MM.1S (cell line): Measurements from ENCODE around the gene HJV.

Experiments used
- DNase-seq: peaks from one replicate; pipeline ENCODE4 v3.0.0-alpha.2; 2015
- H2AFZ ChIP-seq: fragments of 300-600 bp; sonication (generic); 2 replicates; pipeline ENCODE4 v1.6.0; 2016; ENCODE audit warnings: antibody characterized with exemption, low read length
- H3F3A ChIP-seq: fragments of 300-600 bp; sonication (generic); 2 replicates; pipeline ENCODE4 v1.6.1; 2016; ENCODE audit warnings: mild to moderate bottlenecking, antibody characterized with exemption, low read length, moderate library complexity, mixed read lengths; ENCODE audit not compliant: insufficient read depth
- H3K27ac ChIP-seq: fragments of 300-600 bp; sonication (generic); 2 replicates; pipeline ENCODE4 v1.5.1; 2016; ENCODE audit warnings: mild to moderate bottlenecking, low read length
- H3K27me3 ChIP-seq: fragments of 300-600 bp; sonication (generic); replicated peaks from 2 replicates; pipeline ENCODE4 v1.6.0; 2016; ENCODE audit warnings: low read length; ENCODE audit not compliant: insufficient read depth
- H3K36me3 ChIP-seq: fragments of 300-600 bp; sonication (generic); replicated peaks from 2 replicates; pipeline ENCODE4 v1.6.1; 2016; ENCODE audit warnings: mild to moderate bottlenecking, low read length, mixed read lengths; ENCODE audit not compliant: insufficient read depth
- H3K4me1 ChIP-seq: fragments of 300-600 bp; sonication (generic); 2 replicates; pipeline ENCODE4 v1.6.1; 2016; ENCODE audit warnings: low read length, mixed read lengths
- H3K4me2 ChIP-seq: fragments of 300-600 bp; sonication (generic); 2 replicates; pipeline ENCODE4 v1.6.0; 2016; ENCODE audit warnings: low read depth, low read length
- H3K4me3 ChIP-seq: fragments of 300-600 bp; sonication (generic); 2 replicates; pipeline ENCODE4 v1.5.1; 2016; ENCODE audit warnings: low read length, mixed read lengths
- H3K79me2 ChIP-seq: fragments of 300-600 bp; sonication (generic); 2 replicates; pipeline ENCODE4 v1.6.1; 2016; ENCODE audit warnings: mixed run types, low read length, mixed read lengths
- H3K9ac ChIP-seq: fragments of 300-600 bp; sonication (generic); 2 replicates; pipeline ENCODE4 v1.6.1; 2016; ENCODE audit warnings: low read length, mixed read lengths
- H3K9me2 ChIP-seq: fragments of 300-600 bp; sonication (generic); replicated peaks from 2 replicates; pipeline ENCODE4 v1.6.1; 2016; ENCODE audit warnings: mild to moderate bottlenecking, low read length, mixed read lengths; ENCODE audit not compliant: insufficient read depth
- H3K9me3 ChIP-seq: fragments of 300-600 bp; sonication (generic); replicated peaks from 2 replicates; pipeline ENCODE4 v1.6.1; 2016; ENCODE audit warnings: mild to moderate bottlenecking, low read length, mixed read lengths; ENCODE audit not compliant: insufficient read depth
- H4K20me1 ChIP-seq: fragments of 300-600 bp; sonication (generic); 2 replicates; pipeline ENCODE4 v1.6.1; 2016; ENCODE audit warnings: mild to moderate bottlenecking, low read length, moderate library complexity, mixed read lengths; ENCODE audit not compliant: insufficient read depth
- EZH2 ChIP-seq: fragments of 300-600 bp; sonication (generic); optimal IDR thresholded peaks from 2 replicates; pipeline ENCODE3; 2017; ENCODE audit warnings: low read depth, mild to moderate bottlenecking, antibody characterized with exemption, low read length, mixed read lengths
- EZH2phosphoT487 ChIP-seq: fragments of 300-600 bp; sonication (generic); IDR thresholded peaks from 2 replicates; pipeline ENCODE4 v1.6.1; 2018; ENCODE audit warnings: antibody characterized with exemption, low read length
- TF ChIP-seq, protein P1 (sequence below): fragments of 300-600 bp; sonication (generic); IDR thresholded peaks from 2 replicates; pipeline ENCODE4 v1.5.1; 2016; ENCODE audit warnings: antibody characterized with exemption, low read length, mixed read lengths

HJV gene

DNA sequence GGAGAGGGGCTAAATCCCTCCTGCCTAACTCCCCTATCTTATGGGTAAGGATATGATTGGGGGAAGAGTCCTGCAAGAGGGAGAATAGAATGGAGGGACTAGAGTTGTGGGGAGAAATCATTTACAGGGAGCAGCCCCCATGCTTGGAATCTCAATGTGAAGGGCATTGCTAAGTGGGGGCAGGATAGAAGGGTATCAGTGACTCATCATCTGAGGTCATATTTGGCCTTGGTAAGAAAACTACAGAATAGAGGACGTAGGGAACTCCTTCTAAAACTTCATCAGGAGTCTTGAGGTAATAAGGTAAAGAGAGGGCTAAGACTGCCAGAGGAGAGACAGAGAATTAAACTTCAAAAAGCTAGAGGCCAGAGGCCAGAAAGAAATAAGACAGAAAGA, 487 bp downstream of the HJV start:
- H2AFZ ChIP-seq = no peak overlapping the region
- TF ChIP-seq EZH2 (no peak), EZH2phosphoT487 (no peak)
- TF ChIP-seq, protein P1, sequence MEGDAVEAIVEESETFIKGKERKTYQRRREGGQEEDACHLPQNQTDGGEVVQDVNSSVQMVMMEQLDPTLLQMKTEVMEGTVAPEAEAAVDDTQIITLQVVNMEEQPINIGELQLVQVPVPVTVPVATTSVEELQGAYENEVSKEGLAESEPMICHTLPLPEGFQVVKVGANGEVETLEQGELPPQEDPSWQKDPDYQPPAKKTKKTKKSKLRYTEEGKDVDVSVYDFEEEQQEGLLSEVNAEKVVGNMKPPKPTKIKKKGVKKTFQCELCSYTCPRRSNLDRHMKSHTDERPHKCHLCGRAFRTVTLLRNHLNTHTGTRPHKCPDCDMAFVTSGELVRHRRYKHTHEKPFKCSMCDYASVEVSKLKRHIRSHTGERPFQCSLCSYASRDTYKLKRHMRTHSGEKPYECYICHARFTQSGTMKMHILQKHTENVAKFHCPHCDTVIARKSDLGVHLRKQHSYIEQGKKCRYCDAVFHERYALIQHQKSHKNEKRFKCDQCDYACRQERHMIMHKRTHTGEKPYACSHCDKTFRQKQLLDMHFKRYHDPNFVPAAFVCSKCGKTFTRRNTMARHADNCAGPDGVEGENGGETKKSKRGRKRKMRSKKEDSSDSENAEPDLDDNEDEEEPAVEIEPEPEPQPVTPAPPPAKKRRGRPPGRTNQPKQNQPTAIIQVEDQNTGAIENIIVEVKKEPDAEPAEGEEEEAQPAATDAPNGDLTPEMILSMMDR = no peak
- H3K79me2 ChIP-seq = no peaks in the 10 kb centered on the region
- H3K9me2 ChIP-seq = no peaks in the 10 kb centered on the region
- no peaks in the 10 kb centered on the region for H3K9me3 ChIP-seq
- H3K4me2 ChIP-seq = no peak overlapping the region
- H3F3A ChIP-seq = no peaks in the 10 kb centered on the region
- no peak for DNase-seq
- H3K27ac ChIP-seq = no peak overlapping the region
- H3K4me1 ChIP-seq = no peaks in the 10 kb centered on the region
- no peak overlapping the region for H3K9ac ChIP-seq
- no peaks in the 10 kb centered on the region for H4K20me1 ChIP-seq
- no peak overlapping the region for H3K4me3 ChIP-seq
- no peaks in the 10 kb centered on the region for H3K36me3 ChIP-seq
- peaks cover 23% of the 10 kb centered on the region for H3K27me3 ChIP-seq

DNA sequence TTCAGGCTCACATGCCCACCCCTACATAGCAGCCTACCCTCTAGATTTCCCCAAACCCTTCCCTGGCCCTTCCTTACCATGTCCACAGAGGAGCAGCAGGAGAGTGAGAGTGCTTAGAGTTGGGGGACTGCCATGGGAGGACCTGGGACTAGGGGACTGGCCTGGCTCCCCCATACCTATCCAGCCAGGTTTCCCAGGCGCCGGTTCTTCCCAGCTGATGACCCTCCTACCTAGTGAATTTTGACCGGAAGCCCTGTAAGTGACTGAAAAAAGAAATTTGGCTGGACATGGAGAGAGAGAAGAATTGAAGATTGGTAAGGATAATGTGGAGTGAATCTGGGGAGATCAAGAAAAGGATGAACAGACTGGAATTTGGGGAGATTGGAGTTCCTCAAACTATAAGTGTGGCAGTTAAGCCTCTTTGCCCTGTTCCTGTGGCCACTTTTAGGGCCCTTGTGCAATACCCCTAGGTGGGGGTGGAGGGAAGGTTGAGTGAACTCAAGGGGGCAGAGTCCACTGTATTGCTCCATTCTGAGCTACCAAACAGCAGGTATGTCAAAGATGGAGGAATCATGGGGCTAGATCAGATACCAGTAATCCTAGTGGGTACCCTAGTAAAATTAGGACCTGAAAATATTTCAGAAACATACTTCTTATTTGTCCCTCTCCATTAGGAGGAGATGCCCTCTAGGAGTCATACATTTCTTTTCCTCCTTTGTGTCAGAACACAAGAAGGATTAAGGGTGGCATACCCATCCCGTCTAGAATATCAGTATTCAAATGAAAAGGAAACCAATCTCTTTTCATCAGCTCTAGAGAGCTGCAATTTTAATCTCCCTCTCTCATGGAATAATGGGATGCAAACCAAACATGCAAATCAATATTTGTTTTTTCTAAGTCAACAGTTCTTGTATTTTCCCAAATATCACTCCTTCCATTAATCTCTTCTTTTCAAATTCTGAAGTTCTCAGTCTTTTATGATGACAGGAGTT, 1.2 kb downstream of the HJV start:
- no peaks in the 10 kb centered on the region for H4K20me1 ChIP-seq
- no peaks in the 10 kb centered on the region for H3K9me2 ChIP-seq
- no peak overlapping the region for H2AFZ ChIP-seq
- H3K9ac ChIP-seq = no peak overlapping the region
- H3K27me3 ChIP-seq = peaks cover 23% of the 10 kb centered on the region
- no peaks in the 10 kb centered on the region for H3K4me1 ChIP-seq
- H3K4me3 ChIP-seq = no peak overlapping the region
- no peaks in the 10 kb centered on the region for H3K9me3 ChIP-seq
- no peaks in the 10 kb centered on the region for H3K36me3 ChIP-seq
- H3F3A ChIP-seq = no peaks in the 10 kb centered on the region
- TF ChIP-seq, protein P1 = no peak
- TF ChIP-seq EZH2 (no peak), EZH2phosphoT487 (no peak)
- DNase-seq = no peak
- no peak overlapping the region for H3K27ac ChIP-seq
- H3K4me2 ChIP-seq = no peak overlapping the region
- H3K79me2 ChIP-seq = no peaks in the 10 kb centered on the region

DNA sequence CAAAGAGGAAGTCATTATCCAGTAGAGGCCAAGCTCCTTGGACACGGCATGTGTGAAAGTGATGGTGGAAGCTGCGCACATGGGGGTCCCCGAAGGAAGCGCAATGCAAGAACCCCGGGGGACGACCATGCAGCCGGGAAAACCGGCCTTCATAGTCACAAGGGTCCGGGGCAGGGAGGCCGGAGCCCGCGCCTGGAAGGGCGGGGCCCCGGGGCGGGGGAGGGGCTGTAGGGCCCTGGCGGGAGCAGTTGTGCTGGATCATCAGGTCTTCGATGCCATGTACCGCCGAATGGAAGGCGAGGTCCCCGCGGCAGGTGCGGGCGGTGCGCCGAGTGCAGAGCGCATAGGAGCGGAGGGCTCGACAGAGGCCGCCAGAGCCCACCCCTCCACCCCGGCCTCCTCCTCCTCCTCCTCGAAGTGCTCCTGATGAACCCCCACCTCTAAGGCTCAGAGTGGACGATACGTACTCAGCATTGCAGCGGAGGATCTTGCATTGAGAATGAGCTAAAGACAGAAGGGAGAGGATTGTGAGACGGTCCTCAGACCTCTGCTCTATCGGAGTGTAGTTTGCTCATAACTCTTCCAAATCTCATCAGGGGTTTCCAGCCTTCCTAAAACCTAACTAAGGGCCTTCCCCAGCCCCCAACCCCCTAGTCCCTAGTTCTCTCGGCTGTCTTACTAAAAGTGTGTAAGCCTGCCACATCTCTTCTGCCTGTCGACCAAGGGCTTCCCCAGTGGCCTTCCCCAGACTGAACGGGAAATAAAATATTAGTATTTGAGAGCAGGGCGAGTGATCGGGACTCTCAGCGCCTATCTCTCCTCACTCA, 2.1 kb downstream of the HJV start:
- Histone ChIP-seq H3F3A (no peaks in the 10 kb centered on the region), H3K9ac (no peak overlapping the region), H3K9me3 (no peaks in the 10 kb centered on the region), H4K20me1 (no peaks in the 10 kb centered on the region), H3K4me3 (no peak overlapping the region), H3K4me2 (0 out of 2 replicates have a peak overlapping the region, but pooled peaks have one; percentile 7), H3K4me1 (no peaks in the 10 kb centered on the region), H3K27me3 (peaks cover 23% of the 10 kb centered on the region), H2AFZ (peak overlapping the region; percentile 34), H3K36me3 (no peaks in the 10 kb centered on the region), H3K79me2 (no peaks in the 10 kb centered on the region), H3K9me2 (no peaks in the 10 kb centered on the region), H3K27ac (no peak overlapping the region)
- no peak for DNase-seq
- TF ChIP-seq EZH2phosphoT487 (no peak), EZH2 (no peak)
- TF ChIP-seq, protein P1 = no peak
